AG10803 (cell line): ENCODE measurements around the gene ALOX12B.
"Not testable (repeated sequence)": the region's sequence is repeated elsewhere in the genome, so short reads cannot be mapped to it uniquely, and the experiment has no call there.

Experiments used
- DNase-seq: peaks from one replicate; pipeline ENCODE4 v3.0.0; 2010; ENCODE audit warnings: low read depth
- H3K4me3 ChIP-seq: 2 replicates; pipeline ENCODE4 v1.5.1; 2011; ENCODE audit warnings: mild to moderate bottlenecking, low read length, control low read depth
- CTCF ChIP-seq: conservative IDR thresholded peaks from 2 replicates; pipeline ENCODE4 v1.5.1; 2011; ENCODE audit warnings: mild to moderate bottlenecking, low read length, control low read depth, inconsistent platforms

ALOX12B gene

GRCh38 chr17:8081876-8082275, 5.6 kb downstream of the ALOX12B start:
- no peak for TF ChIP-seq CTCF
- no peak overlapping the region for H3K4me3 ChIP-seq
- no peak for DNase-seq

- no peak for DNase-seq
- TF ChIP-seq CTCF, result no peak
- H3K4me3 ChIP-seq, result no peak overlapping the region
Observed at GRCh38 chr17:8080799-8081219, 6.7 kb downstream of the ALOX12B start.

GRCh38 chr17:8080208-8080798, 7.2 kb downstream of the ALOX12B start:
- H3K4me3 ChIP-seq, result no peak overlapping the region
- DNase-seq, result no peak
- TF ChIP-seq CTCF, result no peak

GRCh38 chr17:8079291-8080207, 8.0 kb downstream of the ALOX12B start:
- peak; percentile 20 for DNase-seq
- H3K4me3 ChIP-seq, result peak overlapping the region; percentile 49
- peak; percentile 67 for TF ChIP-seq CTCF

GRCh38 chr17:8077939-8078338, 9.6 kb downstream of the ALOX12B start:
- H3K4me3 ChIP-seq, DNase-seq: not testable (repeated sequence)

GRCh38 chr17:8076502-8077266, 10.8 kb downstream of the ALOX12B start:
- no peak overlapping the region for H3K4me3 ChIP-seq
- TF ChIP-seq CTCF, result no peak
- no peak for DNase-seq

- H3K4me3 ChIP-seq, result no peak overlapping the region
- DNase-seq, result no peak
- TF ChIP-seq CTCF, result no peak
Observed at GRCh38 chr17:8075574-8076342, 11.8 kb downstream of the ALOX12B start.
